Measurements from ENCODE around the gene APCDD1.
"Not testable (repeated sequence)": the region's sequence is repeated elsewhere in the genome, so short reads cannot be mapped to it uniquely, and the experiment has no call there.

Gene APCDD1

GRCh38 chr18:10463741-10464140 is 9.3 kb downstream of the APCDD1 start:
- DNase-seq: no peak

GRCh38 chr18:10464161-10464648 is 9.8 kb downstream of the APCDD1 start:
- DNase-seq: not testable (repeated sequence)

GRCh38 chr18:10465174-10465939 is 10.9 kb downstream of the APCDD1 start:
- DNase-seq: no peak

GRCh38 chr18:10470429-10470828 is 16.0 kb downstream of the APCDD1 start:
- DNase-seq: no peak

GRCh38 chr18:10471574-10471973 is 17.1 kb downstream of the APCDD1 start:
- DNase-seq: no peak

GRCh38 chr18:10473132-10473531 is 18.7 kb downstream of the APCDD1 start:
- DNase-seq: no peak

GRCh38 chr18:10474309-10474708 is 19.9 kb downstream of the APCDD1 start:
- DNase-seq: no peak

GRCh38 chr18:10475276-10475653 is 20.8 kb downstream of the APCDD1 start:
- DNase-seq: no peak

- DNase-seq: no peak
Measured at GRCh38 chr18:10475654-10476291, 21.3 kb downstream of the APCDD1 start.

GRCh38 chr18:10476338-10476791 is 21.9 kb downstream of the APCDD1 start:
- no peak for DNase-seq

- DNase-seq: no peak
Measured at GRCh38 chr18:10477121-10477862, 22.9 kb downstream of the APCDD1 start.

- no peak for DNase-seq
Measured at GRCh38 chr18:10477863-10478260, 23.4 kb downstream of the APCDD1 start.

- no peak for DNase-seq
Measured at GRCh38 chr18:10481831-10482230, 27.4 kb downstream of the APCDD1 start.

- no peak for DNase-seq
Measured at GRCh38 chr18:10482363-10482984, 28.0 kb downstream of the APCDD1 start.

GRCh38 chr18:10482985-10483949 is 28.8 kb downstream of the APCDD1 start:
- DNase-seq: peak in 1 of 2 experiments; percentile 5

GRCh38 chr18:10485475-10485874 is 31.0 kb downstream of the APCDD1 start:
- no peak for DNase-seq

- no peak for DNase-seq
Measured at GRCh38 chr18:10486362-10486761, 31.9 kb downstream of the APCDD1 start.

GRCh38 chr18:10487154-10487553 is 32.7 kb downstream of the APCDD1 start:
- DNase-seq: no peak

- DNase-seq: no peak
Measured at GRCh38 chr18:10488017-10488416, 33.6 kb downstream of the APCDD1 start.

- peak; percentile 35 to 41 for DNase-seq
Measured at GRCh38 chr18:10490401-10491165, 36.1 kb downstream of the APCDD1 start.

GRCh38 chr18:10495936-10496335 is 41.5 kb downstream of the APCDD1 start:
- DNase-seq: no peak

Measured in AML-193 (cell line).